Stimulated activated CD4-positive, alpha-beta T cell treated with anti-CD3 and anti-CD28 coated beads, Interleukin-12 subunit alpha, Interleukin-12 subunit beta, amount 100 ng/mL, for 24 hours (primary cell): Measurements from ENCODE around the gene HS3ST3A1.
"Not testable (repeated sequence)": the region's sequence is repeated elsewhere in the genome, so short reads cannot be mapped to it uniquely, and the experiment has no call there.

Experiments used
- DNase-seq, 2 experiments: peaks; one replicate each; pipeline ENCODE4 v3.0.0-alpha.2; 2020; ENCODE audit warnings: low read depth in 2 of 2

The HS3ST3A1 gene

DNA sequence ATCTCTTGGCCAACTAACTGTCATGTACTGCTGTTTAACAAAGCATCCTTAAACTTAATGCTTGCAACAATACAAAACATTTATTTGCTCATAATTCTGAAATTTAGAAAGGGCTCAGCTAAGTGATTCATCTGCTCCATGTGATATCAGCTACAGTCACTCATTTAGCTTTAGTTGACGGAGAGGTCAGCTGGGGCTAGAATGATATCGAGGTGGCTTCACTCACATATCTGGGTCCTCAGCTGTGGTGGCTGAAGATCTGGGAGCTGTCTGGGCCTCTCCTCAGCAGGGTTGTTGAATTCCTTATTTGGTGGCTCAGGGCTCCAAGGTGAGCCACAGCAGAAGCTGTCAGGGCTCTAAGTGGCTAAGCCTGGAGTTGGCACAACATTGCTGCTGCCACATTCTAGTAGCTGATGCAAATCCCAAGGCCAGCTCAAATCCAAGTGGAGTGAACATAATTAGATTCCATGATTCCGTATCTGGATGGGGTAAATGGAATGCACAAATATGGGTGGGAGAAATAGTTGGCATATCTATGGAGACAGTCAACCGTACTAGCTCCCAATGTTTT, 62.8 kb downstream of the HS3ST3A1 start:
- no peak for DNase-seq

DNA sequence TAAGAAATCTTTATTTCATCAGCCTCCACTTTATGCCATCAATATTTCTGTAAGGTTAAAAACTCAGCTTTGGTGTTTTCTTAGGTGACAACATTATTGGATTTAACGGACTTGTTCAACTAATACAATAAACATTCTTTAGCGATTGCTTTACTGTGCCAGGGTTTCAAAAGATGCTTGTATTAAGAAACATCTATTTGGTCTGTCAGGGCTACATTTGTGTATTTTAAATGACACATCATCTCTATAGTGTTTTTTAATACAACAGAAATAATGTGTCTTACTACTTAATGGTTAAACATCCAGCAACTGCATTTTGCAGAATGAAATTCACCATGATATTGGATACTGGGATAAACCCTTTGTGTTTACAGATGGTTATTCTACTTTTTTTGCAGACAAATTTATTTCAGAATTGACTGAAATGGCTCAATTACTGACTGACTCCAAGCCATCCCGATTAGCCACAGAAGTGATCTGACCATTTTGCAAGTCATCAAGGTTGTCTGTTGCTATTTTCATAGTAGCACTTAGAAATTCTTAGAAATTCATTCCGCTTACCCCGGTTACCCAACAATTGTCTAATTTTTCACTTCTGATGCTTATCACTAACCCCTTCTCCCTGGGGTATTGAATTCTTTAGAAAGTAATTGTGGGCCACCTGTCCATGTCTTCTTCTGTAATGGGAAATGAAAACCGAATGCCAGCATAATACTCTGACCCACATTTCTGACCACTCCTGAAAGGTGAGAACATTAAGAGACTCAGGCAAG, 63.7 kb downstream of the HS3ST3A1 start:
- DNase-seq: no peak

DNA sequence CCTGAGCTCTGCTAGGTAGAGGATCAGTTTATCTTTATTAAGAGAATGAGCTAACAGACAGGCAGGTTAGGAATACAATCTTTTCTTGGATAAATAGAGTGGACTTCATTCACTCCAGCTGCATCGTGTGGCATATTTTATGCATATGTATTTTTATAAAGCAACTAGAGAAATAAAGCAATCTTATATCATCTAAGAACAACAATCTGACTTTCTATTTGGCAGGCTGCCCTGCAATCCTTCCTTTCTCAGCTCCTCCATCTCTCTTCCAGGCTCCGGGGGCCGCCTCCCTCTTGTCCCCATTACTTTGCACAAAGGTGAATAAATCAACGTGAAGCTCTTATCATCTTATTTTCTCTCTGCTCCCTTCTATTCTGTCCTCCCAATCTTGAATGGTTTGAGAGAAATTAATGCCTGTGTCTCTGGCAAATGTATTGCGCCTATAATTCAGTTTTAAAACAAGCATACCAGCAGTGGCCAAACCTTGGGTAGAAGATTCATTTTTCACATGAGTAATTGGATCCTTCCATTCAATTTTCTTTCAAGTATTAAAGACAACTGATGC, 64.5 kb downstream of the HS3ST3A1 start:
- DNase-seq: no peak

DNA sequence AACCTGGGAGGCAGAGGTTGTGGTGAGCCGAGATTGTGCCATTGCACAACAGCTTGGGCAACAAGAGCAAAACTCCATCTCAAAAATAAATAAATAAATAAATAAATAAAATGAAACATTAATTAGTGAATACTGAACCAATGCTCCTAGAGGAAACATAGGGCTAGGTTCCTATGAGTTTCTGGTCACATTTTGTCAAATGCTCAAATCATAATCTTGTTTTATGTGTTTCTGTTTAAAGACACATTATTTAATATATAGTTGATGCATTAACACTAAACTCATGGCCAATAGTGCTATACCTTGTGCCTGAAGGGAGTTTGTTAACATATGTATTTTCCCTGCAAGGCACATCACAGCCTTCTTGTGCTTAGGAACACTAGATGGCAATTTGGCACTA, 66.8 kb downstream of the HS3ST3A1 start:
- no peak for DNase-seq

DNA sequence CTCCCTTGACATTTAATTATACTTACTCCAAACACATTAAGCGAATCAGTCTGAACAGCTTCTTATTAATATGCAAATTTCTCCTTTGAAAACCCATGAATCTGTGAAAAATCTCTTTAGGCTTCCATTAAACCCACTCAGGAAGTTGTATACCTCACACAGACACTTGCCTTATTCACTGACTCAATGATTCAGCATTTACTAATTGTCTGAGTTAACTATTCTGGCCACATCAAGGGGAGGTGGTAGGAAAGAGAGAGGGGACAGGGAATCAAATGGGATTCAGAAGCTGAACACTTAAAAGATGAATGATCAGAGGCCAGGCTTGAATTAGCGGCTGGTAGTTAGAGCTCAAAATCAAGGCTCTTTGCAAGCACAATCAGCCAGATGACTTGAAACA, 70.0 kb downstream of the HS3ST3A1 start:
- DNase-seq: no peak

DNA sequence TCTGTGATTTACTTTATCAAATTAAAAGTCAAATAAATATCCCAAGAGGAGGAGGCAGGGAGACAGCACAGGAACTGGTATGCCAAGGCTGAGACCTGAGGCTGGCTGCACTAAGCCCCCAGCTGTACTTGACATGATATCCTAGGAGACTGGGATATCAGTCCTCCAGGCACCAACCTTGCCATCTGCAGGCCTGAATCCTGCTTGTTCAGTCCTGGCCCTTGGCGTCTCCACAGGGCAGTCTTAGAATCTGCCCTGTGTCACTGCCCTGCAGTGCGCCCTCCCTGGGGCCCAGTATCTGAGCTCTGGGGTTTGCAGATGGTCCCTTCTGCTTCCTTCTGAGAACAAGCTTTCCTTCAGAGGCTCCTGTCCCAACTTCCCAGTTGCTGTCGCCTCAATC, 75.9 kb downstream of the HS3ST3A1 start:
- no peak for DNase-seq

DNA sequence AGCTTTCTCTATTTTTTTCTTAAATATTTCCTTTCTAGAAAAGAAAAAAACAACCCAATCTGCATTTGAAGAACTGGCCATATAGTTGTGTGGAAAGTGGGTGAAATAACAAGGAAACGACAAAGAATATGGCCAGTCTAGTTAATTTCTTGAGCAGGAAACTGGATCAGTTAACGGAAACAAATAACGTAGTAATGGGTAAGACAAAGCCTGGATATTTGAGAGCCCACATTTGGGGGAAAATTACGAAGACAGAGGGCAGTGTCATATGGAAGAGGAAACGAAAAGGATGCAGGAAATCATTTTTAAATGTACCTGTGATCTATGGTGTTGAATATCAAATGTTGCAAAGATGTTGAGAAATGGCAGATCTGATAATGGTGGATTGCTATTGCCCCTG, 78.6 kb downstream of the HS3ST3A1 start:
- no peak for DNase-seq

DNA sequence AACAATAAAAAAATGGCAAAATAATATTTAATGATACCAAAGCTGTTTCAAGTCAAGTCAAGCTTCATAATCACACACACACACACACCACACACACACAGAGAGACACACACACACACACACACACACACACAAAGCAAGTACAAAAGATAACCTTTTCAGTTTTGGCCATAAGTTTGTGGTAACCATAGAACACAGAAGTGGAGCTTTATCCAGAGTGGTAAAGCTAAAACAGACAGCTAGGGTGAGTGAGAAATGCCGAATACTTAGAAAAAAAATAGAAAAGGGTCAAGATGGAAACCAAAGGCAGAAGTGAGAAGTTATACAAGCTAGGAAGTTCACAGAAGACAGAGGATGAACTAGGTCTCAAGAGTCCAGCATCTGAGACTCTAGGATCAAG, 79.0 kb downstream of the HS3ST3A1 start:
- no peak for DNase-seq

DNA sequence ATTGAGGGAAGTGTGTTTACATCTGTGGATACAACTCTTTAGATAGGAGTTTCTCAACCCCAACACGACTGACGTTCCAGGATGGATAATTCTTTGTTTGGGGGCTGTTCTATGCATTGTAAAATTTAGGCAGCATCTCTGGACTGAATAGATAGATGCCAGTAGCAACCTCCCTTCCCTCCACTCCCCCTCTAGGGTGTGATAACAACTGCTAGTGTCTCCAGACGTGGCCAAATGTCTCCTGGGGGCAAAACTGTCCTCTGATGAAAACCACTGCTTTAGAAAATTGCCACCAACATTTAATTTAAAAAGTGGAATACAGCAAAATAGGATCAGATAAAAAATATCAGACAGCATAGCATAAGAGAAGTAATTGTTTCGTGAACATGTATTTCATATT, 79.9 kb downstream of the HS3ST3A1 start:
- no peak for DNase-seq

DNA sequence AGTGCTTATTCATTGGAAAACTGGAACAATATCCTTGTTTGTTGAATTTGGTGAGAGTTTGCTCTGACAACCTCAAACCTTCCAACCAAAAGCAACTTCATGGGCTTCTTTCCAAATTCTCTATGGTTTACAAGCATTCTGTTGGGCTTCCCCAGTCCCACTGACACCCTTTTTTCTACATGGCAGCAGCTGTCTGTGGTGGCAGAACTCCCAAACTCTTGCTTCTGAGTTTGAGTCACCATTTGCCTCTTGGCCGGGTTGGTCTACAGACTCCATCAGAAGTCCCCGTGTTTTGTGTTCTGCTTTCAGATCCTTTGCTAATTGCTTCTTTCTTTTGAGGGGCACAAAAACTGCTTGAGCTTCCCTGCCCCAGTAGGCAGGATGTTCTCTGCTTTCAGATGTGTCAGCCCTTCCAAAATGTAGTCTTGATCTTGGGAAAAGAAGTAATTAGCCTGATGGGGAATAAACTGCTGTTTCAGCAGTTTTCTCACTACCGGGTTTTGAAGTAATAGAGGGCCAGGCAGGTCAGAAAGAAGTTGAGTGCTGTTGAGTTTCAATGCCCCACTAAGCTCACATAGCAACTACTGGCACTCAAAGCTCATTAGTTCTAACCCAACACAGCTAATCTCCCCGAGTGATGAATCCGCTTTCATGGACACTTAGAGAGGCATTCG, 80.7 kb downstream of the HS3ST3A1 start:
- DNase-seq: no peak

DNA sequence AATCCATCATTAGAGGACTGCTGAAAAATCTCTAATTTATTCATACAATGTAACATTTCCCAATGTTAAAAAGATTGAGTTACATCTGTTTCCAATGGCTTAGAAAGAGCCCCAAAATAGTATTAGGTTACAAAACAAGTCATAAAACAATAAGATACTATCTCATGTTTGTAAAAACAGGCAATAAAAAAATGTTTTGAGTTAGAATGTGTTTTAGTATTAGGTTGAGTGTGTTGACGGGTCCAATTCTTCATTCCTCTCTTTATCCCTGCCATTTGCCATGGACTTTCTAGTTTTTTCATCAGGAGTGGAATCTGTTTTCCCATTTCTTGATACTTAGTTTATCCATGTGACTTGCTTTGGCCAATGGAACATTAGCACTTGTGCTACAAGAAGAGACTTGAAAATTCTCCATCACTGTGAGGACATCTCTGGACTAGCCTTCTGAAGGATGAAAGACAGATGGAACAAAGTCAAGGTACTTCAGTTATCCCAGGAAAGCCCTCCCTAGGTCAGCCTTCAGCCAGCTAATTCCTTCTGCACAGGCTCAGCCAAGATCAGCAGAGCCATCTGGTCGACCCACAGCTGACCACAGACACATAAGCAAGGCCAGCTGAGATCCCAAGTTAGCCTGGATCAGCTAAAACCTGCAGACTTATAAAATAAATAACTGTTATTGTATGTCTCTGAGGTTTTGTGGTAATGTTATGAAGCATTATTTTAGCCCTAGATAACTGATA, 83.3 kb downstream of the HS3ST3A1 start:
- DNase-seq: no peak

DNA sequence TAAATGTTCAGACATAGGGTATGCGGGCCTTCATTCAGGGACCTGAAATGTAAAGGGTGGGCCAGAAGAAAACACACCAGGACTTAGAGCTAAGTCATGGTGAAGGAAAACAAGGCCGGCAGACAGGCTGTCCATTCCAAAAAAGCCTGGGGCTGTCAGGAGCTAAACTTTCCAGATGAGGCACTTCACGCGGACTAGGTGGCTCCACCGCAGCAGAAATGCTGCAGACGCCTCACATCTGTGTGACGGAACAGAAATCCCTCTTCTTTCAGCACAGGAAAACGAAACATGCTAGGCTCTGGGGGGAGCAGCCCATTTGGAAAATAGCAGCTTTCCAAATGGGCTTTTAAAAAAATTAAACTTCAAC, 88.7 kb downstream of the HS3ST3A1 start:
- DNase-seq: no peak

DNA sequence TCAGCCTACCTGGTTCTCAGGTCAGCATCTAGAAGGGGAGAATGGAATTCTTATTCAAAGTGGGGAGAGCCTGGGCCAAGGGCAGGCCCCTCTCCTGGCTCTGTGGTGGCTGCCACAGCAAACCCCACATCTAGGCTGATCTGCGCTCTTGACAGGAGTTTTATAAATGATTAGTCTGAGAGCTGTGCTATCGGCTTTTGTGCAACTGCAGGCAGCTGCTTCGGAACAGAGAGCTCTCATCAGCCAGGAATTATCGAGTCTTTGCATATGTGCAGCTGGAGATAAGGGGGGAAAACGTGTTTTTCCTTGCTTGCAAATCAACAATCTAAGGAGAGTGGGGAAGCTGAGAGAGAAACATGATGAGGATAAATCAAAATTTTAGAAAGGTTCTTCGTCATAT, 91.7 kb downstream of the HS3ST3A1 start:
- no peak for DNase-seq

DNA sequence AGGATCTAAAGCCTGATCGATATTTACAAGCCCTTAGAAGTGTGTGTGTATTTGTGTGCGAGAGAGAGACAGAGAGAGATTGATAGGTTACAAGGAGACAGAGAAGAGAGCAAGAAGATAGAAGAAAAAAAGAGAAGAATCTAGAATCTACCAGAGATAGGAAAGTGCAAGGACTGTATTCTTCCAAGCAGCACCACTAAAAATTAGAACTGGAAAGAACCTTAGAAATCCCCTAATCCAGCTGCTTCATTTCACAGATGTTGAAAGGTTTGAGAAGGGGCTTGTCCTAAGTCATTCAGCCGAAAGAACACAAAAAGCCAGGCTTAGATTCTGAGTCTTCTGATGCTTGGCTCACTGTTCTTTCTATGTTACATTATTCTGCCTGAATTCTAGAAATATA, 92.2 kb downstream of the HS3ST3A1 start:
- no peak for DNase-seq

DNA sequence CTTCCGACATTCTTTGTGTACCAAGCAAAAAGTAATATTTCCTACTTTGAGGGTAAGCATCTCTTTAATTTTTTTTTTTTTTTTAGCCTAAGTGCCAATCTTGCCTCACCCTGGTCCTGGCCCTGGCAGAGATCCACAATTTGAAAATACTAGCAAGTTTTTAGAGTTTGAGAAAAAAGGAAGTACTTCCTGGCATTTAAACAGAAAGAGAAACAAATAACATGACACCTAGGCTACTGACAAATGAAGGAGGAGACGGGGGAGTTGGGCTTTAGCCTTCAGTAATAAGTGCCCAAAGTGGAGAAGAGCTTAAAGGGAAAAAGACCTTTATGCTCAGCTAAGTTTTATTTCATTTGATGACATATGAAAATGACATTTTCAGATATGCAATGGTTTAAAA, 92.8 kb downstream of the HS3ST3A1 start:
- no peak for DNase-seq

DNA sequence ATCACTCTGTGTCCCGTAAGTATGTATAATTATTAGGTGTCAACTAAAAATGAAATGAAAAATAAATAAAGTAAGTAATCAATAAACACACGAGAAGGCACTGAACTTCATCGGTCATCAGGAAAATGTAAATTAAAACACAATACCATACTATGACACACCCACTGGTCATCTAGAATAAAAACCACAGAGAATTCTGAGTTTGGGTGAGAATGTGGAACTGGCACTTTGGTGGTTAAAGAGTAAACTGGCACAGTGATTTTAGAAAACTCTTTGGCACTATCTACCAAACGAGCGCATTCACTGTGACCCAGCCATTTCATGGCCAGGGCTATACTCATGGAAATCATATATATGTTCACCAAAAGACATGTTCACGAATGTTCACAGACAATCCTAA, 98.2 kb downstream of the HS3ST3A1 start:
- no peak for DNase-seq

DNA sequence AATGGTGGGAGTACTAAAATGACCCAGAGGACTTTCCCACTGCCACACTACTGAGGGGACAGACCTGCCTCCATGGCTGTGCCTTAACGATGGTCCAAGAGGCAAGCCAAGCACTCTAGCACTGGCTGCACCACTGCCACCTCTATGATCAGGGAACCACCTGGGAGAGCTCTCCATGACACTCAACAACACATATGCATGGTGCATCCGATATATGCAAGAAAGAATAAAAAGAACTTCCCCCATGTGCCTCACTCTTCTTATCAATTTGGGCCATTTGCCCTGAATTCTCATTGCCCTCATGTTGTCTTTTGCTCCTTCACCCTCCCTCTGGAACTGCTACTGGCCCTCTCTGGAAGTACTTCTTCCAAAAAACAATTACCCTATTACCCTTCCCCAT, 99.5 kb downstream of the HS3ST3A1 start:
- DNase-seq: no peak

DNA sequence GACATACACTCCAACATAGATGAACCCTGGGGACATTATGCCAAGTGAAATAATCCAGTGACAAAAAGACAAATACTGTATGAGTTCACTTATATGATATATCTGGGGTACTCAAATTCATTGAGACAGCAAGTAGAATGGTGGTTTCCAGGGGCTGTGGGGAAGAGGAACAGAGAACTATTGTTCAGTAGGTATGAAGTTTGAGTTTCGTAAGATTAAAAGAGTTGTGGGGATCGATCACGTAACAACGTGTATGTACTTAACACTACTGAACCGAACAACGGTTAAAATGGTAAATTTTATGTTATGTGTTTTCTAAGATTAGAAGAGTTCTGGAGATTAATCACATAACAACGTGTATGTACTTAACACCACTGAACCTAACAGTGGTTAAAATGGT, 100.8 kb downstream of the HS3ST3A1 start:
- no peak for DNase-seq

DNA sequence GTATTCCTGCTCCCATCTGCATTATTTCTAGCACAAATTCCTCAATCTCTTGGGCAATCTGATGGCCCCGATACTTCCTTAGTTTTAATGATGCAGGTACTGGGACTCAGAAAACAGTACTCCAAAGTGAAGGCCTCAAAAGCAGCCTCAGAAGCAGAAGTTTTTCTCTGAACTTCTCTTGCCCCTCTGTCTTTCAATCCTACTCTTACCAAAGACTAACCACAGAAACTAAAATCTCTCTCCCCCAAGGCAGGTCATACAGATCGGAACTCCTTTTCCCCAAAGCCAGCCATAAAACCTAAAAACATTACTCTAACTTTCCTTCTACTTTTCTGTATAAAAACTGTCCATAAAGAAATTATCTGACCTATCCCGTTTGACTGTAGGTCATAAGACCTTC, 103.5 kb downstream of the HS3ST3A1 start:
- no peak for DNase-seq

DNA sequence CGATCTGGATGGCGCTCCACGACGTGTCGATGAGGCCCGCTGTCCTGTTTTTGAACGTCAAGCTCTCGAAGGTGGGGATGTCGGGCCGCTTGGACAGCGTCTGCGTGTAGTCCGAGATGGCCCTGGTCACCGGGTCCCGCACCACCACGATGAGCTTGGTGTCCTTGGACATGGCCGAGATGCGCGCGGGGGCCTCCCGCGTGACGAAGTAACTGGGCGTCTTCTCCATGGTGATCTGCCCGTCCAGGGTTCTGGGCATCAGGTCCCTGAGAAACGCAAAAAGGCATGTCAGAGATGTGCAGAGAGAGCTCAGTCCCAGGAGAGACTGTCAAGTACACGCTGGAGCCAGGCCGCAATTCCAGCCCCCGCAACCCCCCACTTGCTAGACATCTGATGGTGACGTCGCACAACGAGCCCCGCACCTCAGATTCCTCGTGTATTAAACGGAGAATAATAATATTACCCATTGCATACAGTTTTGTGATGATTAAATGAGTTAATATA, 105.1 kb downstream of the HS3ST3A1 start:
- DNase-seq: not testable (repeated sequence)

DNA sequence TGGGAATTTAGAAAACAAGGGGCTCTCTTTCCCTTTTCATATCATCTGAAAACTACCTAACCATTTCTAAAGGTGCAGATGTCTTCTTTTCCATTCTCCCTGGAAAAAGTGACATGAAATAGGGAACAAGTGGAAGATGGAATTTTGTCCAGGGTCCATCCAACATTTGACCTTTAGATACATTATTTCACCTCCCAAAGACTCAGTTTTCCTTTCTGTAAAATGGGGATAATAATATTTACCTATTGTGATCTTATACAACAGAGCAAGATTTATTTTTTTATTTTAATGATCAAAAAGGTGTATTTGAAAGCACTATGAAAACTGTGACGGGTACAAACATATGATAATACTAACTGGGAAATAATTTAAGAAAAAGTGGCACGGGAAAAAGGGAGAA, 106.3 kb downstream of the HS3ST3A1 start:
- no peak for DNase-seq

DNA sequence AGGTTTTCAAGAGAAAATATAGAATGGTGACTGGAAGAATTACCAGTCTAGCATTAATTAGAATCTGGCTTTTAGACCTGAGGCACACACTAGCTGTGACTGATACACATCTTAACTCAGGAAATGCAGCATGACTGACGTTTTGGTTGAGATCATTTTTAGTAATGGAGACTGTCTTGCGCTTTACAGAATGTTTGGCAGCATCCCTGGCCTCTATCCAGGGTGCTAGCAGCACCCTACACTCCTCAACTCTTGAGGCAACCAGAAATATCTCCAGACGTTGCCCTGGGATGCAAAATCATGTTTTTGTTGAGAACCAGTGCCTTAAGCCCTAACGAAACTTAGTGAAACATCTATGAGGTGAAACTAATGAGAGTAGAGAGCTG, 109.0 kb downstream of the HS3ST3A1 start:
- no peak for DNase-seq
